Left forelimb (tissue), 1 donor: ENCODE results near the gene ZNF512.
A peak's percentile ranks its signal among the peaks of the same experiment; 100 is the strongest.

Experiments used
- DNase-seq: peaks from one replicate; pipeline ENCODE4 v3.0.0-alpha.2; 2018; ENCODE audit warnings: low spot score

ZNF512 gene

GRCh38 chr2:27638037-27638637 is 55.3 kb downstream of the ZNF512 start:
- no peak for DNase-seq

- DNase-seq = no peak
Measured at GRCh38 chr2:27638709-27639108, 55.9 kb downstream of the ZNF512 start.

- no peak for DNase-seq
Measured at GRCh38 chr2:27640722-27641245, 57.9 kb downstream of the ZNF512 start.

GRCh38 chr2:27645197-27645596 is 62.4 kb downstream of the ZNF512 start:
- DNase-seq = no peak

GRCh38 chr2:27647289-27647688 is 64.4 kb downstream of the ZNF512 start:
- no peak for DNase-seq

- DNase-seq = no peak
Measured at GRCh38 chr2:27647737-27648136, 64.9 kb downstream of the ZNF512 start.

GRCh38 chr2:27651056-27651455 is 68.2 kb downstream of the ZNF512 start:
- DNase-seq = no peak

- DNase-seq = no peak
Measured at GRCh38 chr2:27652341-27652740, 69.5 kb downstream of the ZNF512 start.

- DNase-seq = no peak
Measured at GRCh38 chr2:27652790-27653189, 69.9 kb downstream of the ZNF512 start.

GRCh38 chr2:27653397-27653796 is 70.6 kb downstream of the ZNF512 start:
- DNase-seq = no peak

GRCh38 chr2:27655155-27655951 is 72.5 kb downstream of the ZNF512 start:
- DNase-seq = no peak

GRCh38 chr2:27661371-27661770 is 78.5 kb downstream of the ZNF512 start:
- no peak for DNase-seq

GRCh38 chr2:27663285-27664153 is 80.7 kb downstream of the ZNF512 start, which contains the start of the genes SLC4A1AP and SUPT7L:
TSS of gene SLC4A1AP (plus strand) at chr2:27663889. CDS start at chr2:27663915, 26 bp downstream.
TSS of gene SUPT7L (minus strand) at chr2:27663614. CDS start at chr2:27662192, 1,422 bp downstream.
- DNase-seq = peak; percentile 91

- DNase-seq = no peak
Measured at GRCh38 chr2:27664154-27664574, 81.3 kb downstream of the ZNF512 start.

- no peak for DNase-seq
Measured at GRCh38 chr2:27664622-27665363, 82.0 kb downstream of the ZNF512 start.

GRCh38 chr2:27667446-27667845 is 84.6 kb downstream of the ZNF512 start:
- no peak for DNase-seq

- DNase-seq = no peak
Measured at GRCh38 chr2:27671235-27671634, 88.4 kb downstream of the ZNF512 start.
